22Rv1 (cell line): ENCODE measurements around the gene GARS1.

Source experiments
- ZFX ChIP-seq: fragments of 450-650 bp; IDR thresholded peaks from 2 replicates; pipeline ENCODE4 v1.6.1; 2017; ENCODE audit warnings: antibody characterized with exemption, borderline replicate concordance
- TF ChIP-seq, protein P1 (sequence below): fragments of 450-650 bp; IDR thresholded peaks from 2 replicates; pipeline ENCODE4 v1.5.1; 2017; ENCODE audit warnings: mild to moderate bottlenecking

DNA sequence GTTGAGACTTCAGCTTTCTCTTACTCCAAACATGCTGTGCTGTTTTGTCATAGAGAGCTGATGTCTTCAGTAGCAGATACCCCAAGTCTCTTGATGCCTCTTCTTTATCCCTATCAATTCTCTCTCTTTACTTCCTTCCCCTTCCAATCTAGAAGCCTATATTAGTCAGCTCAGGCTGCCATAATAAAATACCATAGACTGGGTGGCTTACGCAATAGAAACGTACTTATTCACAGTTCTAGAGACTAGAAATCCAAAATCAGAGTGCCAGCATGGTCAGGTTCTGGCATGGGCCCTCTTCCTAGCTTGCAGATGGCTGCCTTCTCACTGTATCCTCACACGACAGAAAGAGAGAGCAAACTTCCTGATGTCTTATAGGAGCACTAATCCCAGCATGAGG lies 9.0 kb upstream of the GARS1 start:
- TF ChIP-seq, protein P1, sequence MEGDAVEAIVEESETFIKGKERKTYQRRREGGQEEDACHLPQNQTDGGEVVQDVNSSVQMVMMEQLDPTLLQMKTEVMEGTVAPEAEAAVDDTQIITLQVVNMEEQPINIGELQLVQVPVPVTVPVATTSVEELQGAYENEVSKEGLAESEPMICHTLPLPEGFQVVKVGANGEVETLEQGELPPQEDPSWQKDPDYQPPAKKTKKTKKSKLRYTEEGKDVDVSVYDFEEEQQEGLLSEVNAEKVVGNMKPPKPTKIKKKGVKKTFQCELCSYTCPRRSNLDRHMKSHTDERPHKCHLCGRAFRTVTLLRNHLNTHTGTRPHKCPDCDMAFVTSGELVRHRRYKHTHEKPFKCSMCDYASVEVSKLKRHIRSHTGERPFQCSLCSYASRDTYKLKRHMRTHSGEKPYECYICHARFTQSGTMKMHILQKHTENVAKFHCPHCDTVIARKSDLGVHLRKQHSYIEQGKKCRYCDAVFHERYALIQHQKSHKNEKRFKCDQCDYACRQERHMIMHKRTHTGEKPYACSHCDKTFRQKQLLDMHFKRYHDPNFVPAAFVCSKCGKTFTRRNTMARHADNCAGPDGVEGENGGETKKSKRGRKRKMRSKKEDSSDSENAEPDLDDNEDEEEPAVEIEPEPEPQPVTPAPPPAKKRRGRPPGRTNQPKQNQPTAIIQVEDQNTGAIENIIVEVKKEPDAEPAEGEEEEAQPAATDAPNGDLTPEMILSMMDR, result no peak
- no peak for TF ChIP-seq ZFX
